SW480 (cell line): ENCODE data around the gene PDE1A.

Experiments used
- DNase-seq: peaks from one replicate; pipeline ENCODE4 v3.0.0-alpha.2; 2016; ENCODE audit warnings: low spot score

Gene PDE1A

DNA sequence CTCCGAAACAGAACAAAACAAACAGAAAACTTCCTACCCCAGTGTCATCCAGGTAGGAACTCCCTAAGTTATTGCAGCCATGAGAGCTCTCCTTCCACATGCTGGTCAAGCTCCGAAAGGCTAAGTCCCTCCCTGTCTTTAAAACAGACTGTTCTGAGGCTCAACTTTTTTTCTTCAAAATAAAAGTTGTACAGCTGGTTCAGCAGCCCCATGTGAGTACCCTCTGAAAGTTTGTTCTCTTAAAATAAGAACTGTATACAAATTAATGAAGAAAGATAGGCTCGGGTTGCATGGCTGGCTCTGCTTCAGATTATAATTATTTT lies at the start of gene PDE1A:
Gene PDE1A (minus strand): TSS at position 119 of the 323 bp plus-strand sequence.
- DNase-seq, result no peak

DNA sequence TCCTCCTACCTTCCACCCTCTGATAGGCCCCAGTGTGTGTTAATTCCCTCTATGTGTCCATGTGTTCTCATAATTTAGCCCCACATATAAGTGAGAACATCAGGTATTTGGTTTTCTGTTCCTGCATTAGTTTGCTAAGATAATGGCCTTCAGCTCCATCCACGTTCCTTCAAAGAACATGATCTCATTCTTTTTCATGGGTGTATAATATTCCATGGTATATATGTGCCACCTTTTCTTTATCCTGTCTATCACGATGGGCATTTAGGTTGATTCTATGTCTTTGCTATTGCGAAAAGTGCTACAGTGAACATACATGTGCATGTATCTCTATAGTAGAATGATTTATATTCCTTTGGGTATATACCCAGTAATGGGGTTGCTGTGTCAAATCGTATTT lies 46.8 kb upstream of the PDE1A start:
- DNase-seq, result no peak

DNA sequence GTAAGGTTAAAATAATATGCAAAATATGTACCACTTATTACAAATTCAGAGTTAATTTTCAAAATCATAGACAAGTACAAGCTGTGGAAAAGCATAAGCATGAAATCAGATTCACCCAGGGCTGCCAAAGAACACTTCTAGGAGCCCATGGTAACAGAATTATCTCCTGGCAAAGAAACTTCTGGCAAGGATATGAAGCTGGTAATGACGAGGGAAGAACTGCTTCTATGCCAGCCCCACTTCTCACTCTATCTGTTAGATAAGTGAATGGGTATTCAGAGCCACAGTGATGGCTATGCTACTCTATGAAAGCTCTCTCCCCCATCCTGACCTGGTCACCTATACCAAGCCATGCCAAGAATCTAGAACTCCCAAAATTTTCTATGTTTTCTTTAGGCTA lies 36.9 kb upstream of the PDE1A start:
- no peak for DNase-seq

DNA sequence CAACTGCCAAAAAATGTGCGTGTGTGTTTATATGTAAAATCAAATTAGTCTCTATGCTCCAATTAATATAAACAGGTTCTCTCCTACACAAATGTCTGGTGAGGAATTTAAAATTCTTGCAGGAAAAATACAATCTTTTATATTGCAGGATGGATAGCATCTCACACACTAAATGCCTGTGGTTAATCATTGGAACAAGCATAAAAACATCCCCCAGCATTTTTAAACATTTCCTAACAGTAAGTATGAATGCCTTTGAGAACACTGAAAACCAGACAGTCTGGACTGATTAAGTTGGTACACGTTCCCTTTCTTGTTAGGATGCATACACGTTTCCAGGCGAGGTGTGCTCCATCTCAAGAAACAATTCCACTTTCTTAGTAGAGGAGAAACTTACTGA lies 29.9 kb upstream of the PDE1A start:
- no peak for DNase-seq

DNA sequence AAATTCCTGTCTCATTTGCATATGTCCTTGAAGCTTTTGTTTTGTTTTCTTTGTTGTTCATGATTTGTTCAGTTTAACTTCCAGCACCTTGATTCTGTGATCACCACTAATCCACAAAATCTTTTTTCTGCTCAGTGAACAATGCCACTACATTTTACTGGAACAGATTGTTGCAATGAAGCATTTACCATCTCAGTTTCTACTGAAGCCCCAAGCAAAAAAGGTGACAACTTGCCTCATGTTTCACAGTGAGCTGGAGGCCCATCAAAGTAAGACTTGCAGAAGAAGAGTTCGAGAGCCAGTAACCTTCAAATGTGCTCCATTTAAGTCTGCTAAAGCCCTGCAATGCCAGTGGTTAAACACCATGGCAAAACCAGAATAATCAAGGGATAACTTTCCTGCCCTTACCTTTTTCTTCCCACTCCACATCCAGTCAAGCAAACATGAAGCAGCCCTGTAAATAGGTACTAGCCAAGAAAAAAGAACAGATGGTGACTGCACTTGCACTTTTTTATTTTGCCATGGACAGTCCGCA lies 25.7 kb upstream of the PDE1A start:
- no peak for DNase-seq

DNA sequence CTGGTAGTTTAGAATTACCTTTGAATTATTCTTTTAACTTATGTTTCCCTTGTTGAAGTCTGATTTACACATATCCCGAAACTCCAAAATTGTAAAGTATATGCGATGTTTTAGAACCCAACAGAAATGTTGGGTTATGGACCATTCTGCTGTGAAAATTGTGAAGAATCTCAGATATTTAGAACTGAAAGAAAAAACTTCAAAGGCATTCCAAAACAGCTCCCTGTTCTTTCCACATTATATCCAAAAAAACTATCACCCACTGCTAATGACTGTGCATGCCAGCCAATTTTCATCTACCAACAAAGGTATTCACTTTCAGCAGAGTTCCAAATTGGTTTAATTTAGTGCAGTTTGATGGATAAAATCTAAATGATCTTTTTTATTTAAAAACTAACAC lies 21.5 kb upstream of the PDE1A start:
- no peak for DNase-seq

DNA sequence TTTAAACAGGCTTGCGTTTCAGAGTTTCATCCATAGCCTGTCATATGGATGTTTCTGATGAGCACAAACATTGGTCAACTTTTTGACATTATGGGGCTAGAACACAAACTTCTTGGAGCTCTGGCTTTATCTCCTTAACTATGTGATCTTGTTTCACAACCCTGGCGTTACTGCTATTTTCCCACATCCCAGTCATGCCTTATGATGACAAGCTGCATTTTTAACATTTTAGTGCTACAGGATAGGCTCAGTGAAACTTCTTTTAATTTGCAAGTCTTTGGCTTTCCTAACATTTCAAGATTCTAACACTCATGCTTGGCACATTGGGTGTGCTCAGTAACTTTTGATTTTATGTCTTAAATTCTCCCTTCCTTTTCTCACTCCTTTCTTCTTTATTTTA lies 21.0 kb upstream of the PDE1A start:
- no peak for DNase-seq

DNA sequence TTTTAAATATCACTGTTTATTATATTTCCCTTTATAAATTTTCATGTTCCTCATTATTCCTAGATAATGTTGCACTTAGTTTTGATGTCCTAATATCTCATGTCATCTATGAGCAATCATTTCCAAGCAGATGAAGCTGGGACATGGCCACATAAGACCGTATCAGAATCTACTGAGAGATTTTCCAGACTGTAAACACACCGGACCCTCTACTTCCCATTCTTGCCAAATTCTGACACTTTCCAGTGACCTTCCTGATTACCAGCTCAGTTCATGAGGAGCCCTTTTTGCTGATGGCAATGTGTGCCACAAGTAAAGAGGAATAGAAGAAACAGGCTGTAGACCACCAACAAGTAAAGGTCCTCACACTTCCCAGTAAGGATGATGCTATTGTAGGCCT lies 20.3 kb upstream of the PDE1A start:
- DNase-seq, result no peak

DNA sequence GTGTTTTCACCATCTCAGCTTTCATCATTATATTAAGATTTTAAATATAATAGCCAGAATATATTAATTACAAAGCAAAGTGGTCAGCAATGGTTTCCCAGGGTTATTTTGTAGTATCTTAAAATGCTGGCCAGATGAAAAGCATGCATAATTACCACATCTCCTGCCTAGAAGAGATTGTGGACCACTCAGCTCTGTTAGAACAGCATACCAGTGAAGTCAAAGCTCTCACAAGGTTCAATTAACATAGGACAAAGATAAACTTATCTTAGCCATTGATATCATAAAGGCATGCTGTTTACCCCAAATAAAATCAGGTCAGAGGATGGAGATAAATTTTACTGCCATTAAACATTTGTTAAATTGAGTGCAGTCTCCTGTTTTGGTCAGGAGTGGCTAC lies 19.3 kb upstream of the PDE1A start:
- DNase-seq, result no peak

DNA sequence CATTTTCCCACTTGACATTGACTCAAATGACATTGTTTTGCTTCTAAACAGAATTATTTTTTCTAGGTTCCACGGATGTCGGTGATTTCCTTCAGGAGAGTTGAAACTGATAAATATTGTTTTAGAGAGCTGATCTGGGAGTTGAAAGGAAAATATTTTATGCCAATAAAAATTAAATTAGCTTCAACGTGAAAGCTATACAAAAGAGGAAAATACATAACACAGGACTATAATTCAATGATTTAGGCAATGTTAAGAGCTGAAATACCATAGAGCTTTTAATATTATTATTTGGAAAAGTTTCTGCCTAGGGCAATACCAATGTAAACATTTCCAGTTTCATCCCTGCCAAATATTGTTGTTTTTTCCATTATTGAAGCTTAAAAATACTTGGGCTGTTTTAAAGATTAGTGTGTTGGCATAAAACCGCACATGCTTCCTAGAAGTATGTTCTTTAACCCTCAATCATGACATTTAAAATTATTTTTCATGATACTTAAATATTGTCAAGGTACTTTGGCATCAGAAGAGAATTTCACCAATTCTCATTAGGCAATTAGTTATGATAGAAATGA lies 18.6 kb upstream of the PDE1A start:
- DNase-seq, result no peak

DNA sequence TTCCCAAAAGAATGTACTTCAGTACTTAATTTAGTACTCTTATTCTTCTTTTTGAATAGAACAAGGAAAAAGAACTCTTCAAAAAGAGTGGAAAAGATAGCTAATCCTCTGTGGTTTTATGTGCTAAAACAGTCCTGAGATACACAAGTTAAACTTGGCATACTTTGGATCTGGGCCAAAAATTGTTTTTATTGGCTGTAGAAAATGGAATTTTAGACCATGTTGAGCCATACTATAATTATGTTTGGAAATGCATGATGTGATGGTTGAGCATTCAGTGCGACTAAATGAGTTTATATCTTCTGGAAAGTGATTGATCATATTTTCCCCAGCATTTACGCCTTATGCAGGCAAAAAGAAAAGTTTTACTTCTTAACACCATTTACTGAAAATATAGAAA lies 18.0 kb upstream of the PDE1A start:
- DNase-seq, result no peak

DNA sequence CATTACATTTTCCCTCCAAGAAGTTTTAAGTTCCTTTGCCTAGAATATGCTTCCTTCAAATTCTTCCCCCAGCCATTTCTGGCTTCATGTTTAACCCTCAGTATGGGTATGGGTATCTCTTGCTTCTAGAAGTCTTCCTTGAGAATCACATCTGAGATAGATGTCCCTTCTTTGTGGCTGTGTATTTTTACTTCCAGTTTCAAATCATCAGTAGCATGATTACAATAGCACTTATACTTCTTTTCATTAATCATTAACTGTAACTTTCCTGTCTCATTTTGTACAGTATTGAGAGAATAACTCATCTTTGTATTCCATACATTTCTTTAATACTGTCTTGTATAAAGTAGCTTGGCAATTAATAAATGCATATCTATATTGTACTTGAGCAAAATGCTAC lies 17.3 kb upstream of the PDE1A start:
- DNase-seq, result no peak

DNA sequence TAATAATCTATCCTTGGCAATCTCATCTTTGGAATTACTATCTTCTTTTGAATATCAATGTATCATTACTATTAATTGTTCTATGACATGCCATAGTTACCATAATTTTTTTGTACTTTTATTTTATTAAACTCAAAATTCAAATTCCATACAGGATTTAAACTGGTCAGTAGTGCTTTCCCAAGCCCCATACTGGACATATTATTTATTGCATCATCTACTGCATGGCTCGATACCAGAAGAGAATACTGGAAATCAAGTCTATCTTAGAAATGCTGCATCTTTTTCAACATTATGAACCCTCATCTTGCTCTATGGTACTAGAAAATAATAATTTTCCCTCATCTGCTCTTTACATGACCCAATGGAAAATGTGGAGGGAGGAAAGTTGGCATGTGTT lies 9.4 kb upstream of the PDE1A start:
- DNase-seq, result no peak

DNA sequence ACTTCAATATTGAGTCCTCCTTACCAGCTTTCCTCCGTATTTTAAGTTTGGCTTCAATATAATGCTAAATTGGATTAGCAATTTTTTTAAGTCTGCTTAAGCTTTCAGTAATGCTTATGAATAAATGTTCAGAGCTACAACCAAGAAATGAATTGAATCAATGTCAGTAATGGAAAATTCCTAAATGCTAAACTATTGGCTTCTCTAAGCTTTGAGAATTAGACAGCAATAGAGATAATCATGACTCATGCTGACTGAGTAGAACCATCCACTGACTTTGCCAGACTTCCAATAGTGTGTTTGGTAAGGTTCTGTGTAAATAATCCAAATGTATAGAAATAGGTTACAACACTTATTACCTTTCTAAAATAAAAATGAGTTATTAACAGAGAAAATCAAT lies 8.9 kb upstream of the PDE1A start:
- DNase-seq, result no peak

DNA sequence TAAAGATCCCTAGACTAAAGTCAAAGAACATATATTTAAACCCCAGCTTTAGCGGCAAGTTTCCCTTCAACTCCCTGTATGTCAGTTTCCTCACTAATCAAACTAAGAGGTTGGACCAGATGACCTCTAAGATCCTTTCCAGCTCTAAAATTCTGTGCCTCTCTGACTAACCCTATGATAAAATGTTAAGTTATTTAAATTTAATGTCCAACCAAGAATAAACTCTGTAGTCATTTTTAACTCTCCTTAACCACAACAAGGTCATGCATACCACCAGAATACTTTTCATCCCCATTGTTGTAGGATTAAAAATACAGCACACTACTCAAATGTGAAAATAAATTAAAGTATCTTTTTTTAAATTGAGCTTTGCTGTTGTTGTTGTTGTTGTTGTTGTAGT lies 5.2 kb upstream of the PDE1A start:
- no peak for DNase-seq

DNA sequence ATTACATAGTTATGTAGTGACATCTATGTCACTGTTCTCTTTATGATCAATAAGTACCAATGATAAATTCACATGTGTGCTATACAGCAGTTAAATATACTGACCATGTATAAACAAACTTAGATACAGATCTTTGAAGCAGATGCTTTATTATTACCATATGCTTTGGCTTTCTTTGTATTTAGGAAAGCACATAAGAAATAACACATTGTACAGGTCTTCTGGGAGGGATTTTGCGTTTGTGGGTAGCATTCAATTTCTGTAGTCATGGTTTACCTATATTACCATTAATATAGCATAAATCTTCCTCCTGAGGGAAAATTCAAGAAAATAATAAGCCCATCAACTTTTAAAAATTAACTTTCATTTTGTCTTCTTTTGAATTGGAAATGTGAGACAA lies 1.6 kb upstream of the PDE1A start:
- DNase-seq, result no peak

DNA sequence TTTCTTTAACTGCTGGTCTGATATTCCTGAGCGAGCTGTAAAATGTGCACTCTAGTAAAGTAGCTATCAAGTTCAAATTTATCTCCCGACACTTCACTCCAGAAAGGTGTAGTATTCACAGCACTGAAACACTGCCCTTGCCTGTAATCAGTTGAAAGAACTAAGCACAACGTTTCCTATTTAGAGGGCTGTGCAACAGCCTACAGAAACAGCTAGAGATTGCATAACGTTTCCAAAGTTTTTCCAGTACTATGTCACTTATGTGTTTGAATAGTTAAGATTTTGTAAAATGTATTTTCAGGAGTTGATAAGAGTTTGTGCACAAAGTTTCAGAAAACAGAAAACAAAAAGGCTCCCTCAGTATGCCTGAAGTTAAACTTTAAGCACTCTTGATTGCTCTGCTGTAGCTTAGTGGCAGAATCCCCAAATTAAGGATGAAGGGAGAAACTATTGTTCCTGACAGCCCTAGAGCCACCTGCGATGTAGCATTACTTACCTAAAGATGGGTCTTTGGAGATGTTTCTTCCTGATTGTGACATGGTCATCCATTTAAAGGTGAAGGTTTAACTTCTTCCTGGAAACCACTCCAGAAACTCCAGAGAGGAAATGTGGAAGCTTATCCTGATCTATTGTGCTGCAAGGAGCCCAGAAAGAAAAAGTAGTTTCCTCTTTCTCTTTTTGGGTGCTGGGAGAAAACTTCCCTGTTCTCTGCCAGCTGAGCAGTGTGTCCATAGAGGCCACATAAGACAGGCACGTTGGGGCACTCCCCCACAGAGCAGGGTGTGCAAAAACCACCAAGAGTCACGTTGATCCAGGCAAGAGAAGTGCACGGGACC lies 536 bp downstream of the PDE1A start:
- no peak for DNase-seq

DNA sequence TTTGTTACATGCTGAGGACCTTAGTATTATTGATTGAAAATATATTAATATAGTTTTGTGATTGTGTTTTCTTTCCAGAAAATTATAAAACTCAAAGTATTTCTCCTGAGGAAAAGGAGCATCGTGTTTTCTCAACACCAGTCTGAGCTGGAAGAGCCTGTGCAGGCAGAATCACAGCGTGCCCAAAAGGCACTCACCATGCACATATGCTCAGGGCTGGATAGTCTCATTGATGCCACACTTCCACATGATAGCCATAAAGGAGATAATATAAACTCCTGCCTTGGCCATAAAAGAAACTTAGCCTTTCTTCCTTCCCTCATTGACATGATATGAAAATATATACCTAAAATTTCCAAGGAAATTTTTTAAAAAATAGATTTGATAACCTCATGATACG lies 4.0 kb downstream of the PDE1A start:
- no peak for DNase-seq

DNA sequence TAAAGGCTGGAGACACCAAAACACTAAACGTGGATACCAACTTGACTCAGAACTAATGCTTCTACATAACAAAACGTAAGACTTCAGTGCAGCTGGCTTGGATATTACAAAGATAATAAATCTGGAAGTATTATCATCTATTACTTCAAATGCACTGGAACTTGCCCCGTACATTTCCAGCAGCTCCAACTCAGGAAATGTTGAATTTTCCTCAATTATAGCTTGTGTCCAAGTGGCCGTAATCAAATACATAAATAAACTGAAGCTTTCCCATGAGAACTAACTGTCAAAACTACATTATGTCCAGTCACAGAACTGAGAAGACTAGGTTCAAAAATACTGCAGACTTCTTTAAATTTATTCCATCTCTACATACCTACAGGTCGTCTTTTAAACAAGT lies 6.2 kb downstream of the PDE1A start:
- DNase-seq, result no peak

DNA sequence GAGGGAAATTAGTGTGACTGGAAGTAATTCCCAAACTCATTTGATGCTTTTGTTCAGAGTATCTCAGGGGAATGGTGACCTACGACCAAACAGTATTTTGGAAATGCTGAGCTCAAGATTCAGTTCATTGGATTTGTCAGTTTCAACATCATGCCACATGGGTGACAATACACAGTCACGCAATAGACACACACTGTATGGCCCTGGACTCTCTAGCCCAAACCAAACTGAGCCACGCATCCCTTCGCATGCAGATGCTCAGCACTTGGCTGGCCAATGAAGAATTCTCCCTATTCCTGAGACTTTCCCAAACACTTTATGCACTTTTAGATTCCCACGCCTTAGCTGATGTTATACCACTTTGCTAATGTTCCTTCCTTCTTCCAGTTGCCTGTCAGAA lies 10.0 kb downstream of the PDE1A start:
- DNase-seq, result no peak

DNA sequence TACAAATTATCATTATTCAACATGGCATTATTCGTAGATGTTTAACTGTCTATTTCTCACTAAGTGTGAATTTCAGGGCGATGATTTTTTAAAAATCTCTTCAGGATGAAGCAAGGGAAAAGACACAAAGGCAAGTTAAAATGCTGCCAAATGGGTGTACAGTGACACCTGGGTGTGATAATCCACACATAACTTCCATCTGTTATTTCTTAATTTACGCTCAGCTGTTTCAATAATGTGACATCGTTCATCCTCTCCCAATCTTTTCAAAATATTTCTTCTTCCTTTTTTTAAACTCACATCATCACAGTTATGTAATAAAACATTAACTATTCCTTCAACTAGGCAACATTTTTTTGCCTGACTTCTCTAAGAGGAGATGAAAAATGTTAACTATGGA lies 10.6 kb downstream of the PDE1A start:
- no peak for DNase-seq

DNA sequence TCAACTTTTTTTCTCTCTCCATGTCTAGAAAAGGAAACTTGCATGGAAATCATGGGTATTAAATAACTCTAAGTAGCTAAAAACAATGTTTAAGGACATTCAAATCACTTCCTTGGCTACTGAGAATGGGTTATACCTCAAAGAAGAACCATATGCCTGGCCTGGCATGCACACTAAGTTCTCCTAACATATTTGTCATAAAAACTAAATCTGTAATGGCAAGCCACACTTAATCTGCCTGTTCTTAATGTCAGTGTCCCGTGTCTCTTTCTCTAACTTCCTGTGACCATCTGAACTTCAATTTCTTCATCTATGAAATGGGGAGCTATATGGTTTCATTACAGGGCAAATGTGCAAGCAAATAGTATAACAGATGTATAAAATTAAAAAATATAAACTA lies 11.1 kb downstream of the PDE1A start:
- no peak for DNase-seq

DNA sequence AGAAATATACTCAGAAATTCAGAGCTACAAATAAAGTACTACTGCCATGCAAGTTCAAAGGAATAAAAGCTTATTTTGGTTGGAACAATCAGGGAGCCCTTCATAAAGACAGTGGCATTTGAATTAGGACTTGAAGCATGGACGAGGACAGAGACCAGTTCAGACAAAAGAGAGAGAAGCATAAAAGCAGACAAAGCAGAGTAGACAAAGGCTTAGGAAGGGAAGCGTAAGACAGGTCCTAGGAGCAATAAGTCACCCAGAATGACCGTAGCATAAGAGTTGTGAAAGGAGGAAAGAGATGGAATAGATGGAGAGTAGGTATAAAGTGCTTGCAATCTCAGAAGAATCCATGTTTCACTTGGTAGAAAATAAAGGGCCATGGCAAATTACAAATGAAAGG lies 14.0 kb downstream of the PDE1A start:
- no peak for DNase-seq

DNA sequence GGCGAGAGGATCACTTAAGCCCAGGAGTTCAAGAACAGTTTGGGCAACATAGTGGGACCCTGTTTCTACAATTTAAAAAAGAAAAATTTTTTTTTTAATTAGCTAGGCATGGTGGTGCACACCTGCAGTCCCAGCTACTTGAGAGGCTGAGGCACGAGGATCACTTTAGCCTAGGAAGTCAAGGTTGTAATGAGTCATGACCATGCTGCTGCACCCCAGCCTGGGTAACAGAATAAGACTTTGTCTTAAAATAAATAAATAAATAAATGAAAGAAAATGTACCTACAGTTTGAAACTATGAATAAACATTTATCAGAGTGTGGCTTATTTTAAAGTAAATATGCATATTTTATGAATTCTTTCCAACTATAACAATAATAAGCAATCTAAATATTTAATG lies 16.7 kb downstream of the PDE1A start:
- DNase-seq, result no peak
